A549 (cell line): ENCODE data around the gene WNT2B. TPM values are rescaled to one million over a fixed set of nuclear protein-coding genes. Genes with fewer than 3 reads are reported as not detected.

Experiments used
- ATAC-seq, 2 experiments: fragments of 200-7000 bp in 1 of 2; fragments of >200 bp in 1 of 2; cut with Nextera tagmentation in 1 of 2; cut with Tn5 transposase in 1 of 2; 3 replicates each; pipeline versions ENCODE4 v1.8.0 to v1.9.1; 2018 to 2020; ENCODE audit warnings: mild to moderate bottlenecking in 1 of 2, moderate library complexity in 1 of 2
- CTCF ChIA-PET: fragments of 300-600 bp; sonication (Branson Sonifier 250); formaldehyde crosslinking; extraction: SDS; loops from one replicate; lab custom pipeline; 2021; ENCODE audit warnings: antibody characterized with exemption, inconsistent platforms; lab: Yijun Ruan, JAX
- POLR2A ChIA-PET: fragments of 350-600 bp; formaldehyde crosslinking; extraction: SDS; loops from one replicate; lab custom pipeline; 2021; ENCODE audit warnings: antibody characterized with exemption, inconsistent platforms; lab: Yijun Ruan, JAX
- DNase-seq, 2 experiments: peaks; one replicate each; pipeline versions ENCODE4 v3.0.0 to v3.0.0-alpha.2; 2011 to 2016; ENCODE audit warnings: low read depth in 1 of 2, low spot score in 1 of 2
- FAIRE-seq: peaks from 2 replicates; lab custom pipeline; 2011; peaks lifted over from hg19 to GRCh38; lab: Jason Lieb, UNC
- H3K27ac ChIP-seq, 2 experiments: fragments of >200 bp; sonication (Bioruptor Twin); formaldehyde crosslinking; 3 replicates each; pipeline ENCODE4 v1.5.1; 2016 to 2017
- H3K4me1 ChIP-seq: fragments of >200 bp; sonication (Bioruptor Twin); formaldehyde crosslinking; 3 replicates; pipeline ENCODE4 v1.6.1; 2016
- H3K4me2 ChIP-seq: fragments of >200 bp; sonication (Bioruptor Twin); formaldehyde crosslinking; 3 replicates; pipeline ENCODE4 v1.6.1; 2016
- H3K4me3 ChIP-seq: fragments of >200 bp; sonication (Bioruptor Twin); formaldehyde crosslinking; 3 replicates; pipeline ENCODE4 v1.5.1; 2016
- H3K9me3 ChIP-seq: fragments of >200 bp; sonication (Bioruptor Twin); formaldehyde crosslinking; 3 replicates; pipeline ENCODE4 v1.6.1; 2016
- CBX8 ChIP-seq: fragments of 200-600 bp; sonication (generic); IDR thresholded peaks from 2 replicates; pipeline ENCODE4 v1.6.1; 2016
- CHD4 ChIP-seq: fragments of 200-600 bp; sonication (generic); IDR thresholded peaks from 2 replicates; pipeline ENCODE4 v1.6.1; 2016; ENCODE audit warnings: antibody characterized with exemption, mild to moderate bottlenecking, borderline replicate concordance
- EHMT2 ChIP-seq: fragments of 200-600 bp; sonication (generic); IDR thresholded peaks from 2 replicates; pipeline ENCODE4 v1.6.1; 2016; ENCODE audit warnings: antibody characterized with exemption, low read depth, mild to moderate bottlenecking, moderate library complexity
- FOSB ChIP-seq: fragments of 250-450 bp; sonication (Bioruptor Pico); IDR thresholded peaks from 2 replicates; pipeline ENCODE4 v1.5.0; 2020; ENCODE audit warnings: mild to moderate bottlenecking, moderate library complexity
- FOXS1 ChIP-seq: fragments of 250-450 bp; sonication (Bioruptor Pico); IDR thresholded peaks from 2 replicates; pipeline ENCODE4 v1.5.0; 2020; ENCODE audit warnings: mild to moderate bottlenecking, moderate library complexity
- GATA3 ChIP-seq: IDR thresholded peaks from 2 replicates; pipeline ENCODE4 v1.6.1; 2012; ENCODE audit warnings: borderline replicate concordance
- HEYL ChIP-seq: fragments of 250-450 bp; sonication (Bioruptor Pico); IDR thresholded peaks from 2 replicates; pipeline ENCODE4 v1.8.0; 2021; ENCODE audit warnings: mild to moderate bottlenecking, moderate library complexity
- HOXA7 ChIP-seq: fragments of 250-450 bp; sonication (Bioruptor Pico); IDR thresholded peaks from 2 replicates; pipeline ENCODE4 v1.5.0; 2020; ENCODE audit warnings: mild to moderate bottlenecking, moderate library complexity
- HOXB13 ChIP-seq: fragments of 250-450 bp; sonication (Bioruptor Pico); IDR thresholded peaks from 2 replicates; pipeline ENCODE4 v1.5.0; 2020; ENCODE audit warnings: low read depth, mild to moderate bottlenecking, moderate library complexity
- HOXB5 ChIP-seq: fragments of 250-450 bp; sonication (Bioruptor Pico); IDR thresholded peaks from 2 replicates; pipeline ENCODE4 v1.5.0; 2020; ENCODE audit warnings: mild to moderate bottlenecking, moderate library complexity
- JUN ChIP-seq, 2 experiments: fragments of >200 bp; sonication (Bioruptor Twin); formaldehyde crosslinking; IDR thresholded peaks; 2 replicates in 1 of 2; 3 replicates in 1 of 2; pipeline ENCODE4 v1.6.1; 2016 to 2017
- KDM1A ChIP-seq: fragments of 200-600 bp; sonication (generic); IDR thresholded peaks from 2 replicates; pipeline ENCODE4 v1.6.1; 2016; ENCODE audit warnings: low read depth, mild to moderate bottlenecking
- NPAS2 ChIP-seq: fragments of 250-450 bp; sonication (Bioruptor Pico); IDR thresholded peaks from 2 replicates; pipeline ENCODE4 v1.8.0; 2022; ENCODE audit warnings: mild to moderate bottlenecking, moderate library complexity, borderline replicate concordance
- NR3C1 ChIP-seq: fragments of >200 bp; sonication (Bioruptor Twin); formaldehyde crosslinking; IDR thresholded peaks from 3 replicates; pipeline ENCODE4 v1.6.1; 2017
- PHF8 ChIP-seq: fragments of 200-600 bp; sonication (generic); IDR thresholded peaks from 2 replicates; pipeline ENCODE4 v1.6.1; 2016; ENCODE audit warnings: low read depth, mild to moderate bottlenecking, antibody characterized with exemption, moderate library complexity, borderline replicate concordance
- POLR2A ChIP-seq: IDR thresholded peaks from 2 replicates; pipeline ENCODE4 v1.6.1; 2012; ENCODE audit warnings: mild to moderate bottlenecking, low read length
- POLR2AphosphoS2 ChIP-seq: conservative IDR thresholded peaks from 2 replicates; pipeline ENCODE4 v1.6.1; 2012; ENCODE audit warnings: low read length, improper control_type of control experiment, inconsistent platforms
- RAD21 ChIP-seq, 2 experiments: fragments of >200 bp in 1 of 2; sonication (Bioruptor Twin) in 1 of 2; formaldehyde crosslinking in 1 of 2; IDR thresholded peaks in 1 of 2; conservative IDR thresholded peaks in 1 of 2; 2 replicates in 1 of 2; 3 replicates in 1 of 2; pipeline ENCODE4 v1.6.1; 2012 to 2018; ENCODE audit warnings: inconsistent platforms in 1 of 2
- RCOR1 ChIP-seq: fragments of 150-350 bp; IDR thresholded peaks from 2 replicates; pipeline ENCODE4 v1.6.1; 2014; ENCODE audit warnings: antibody characterized with exemption, low read length, low read depth
- SMC3 ChIP-seq: fragments of >200 bp; sonication (Bioruptor Twin); formaldehyde crosslinking; IDR thresholded peaks from 3 replicates; pipeline ENCODE4 v1.6.1; 2018; ENCODE audit warnings: inconsistent platforms
- TP53 ChIP-seq: fragments of 250-450 bp; sonication (Bioruptor Pico); IDR thresholded peaks from 2 replicates; pipeline ENCODE4 v1.5.0; 2021; ENCODE audit warnings: mild to moderate bottlenecking, moderate library complexity
- ZC3H11A ChIP-seq: fragments of 450-650 bp; IDR thresholded peaks from 2 replicates; pipeline ENCODE4 v1.6.1; 2014; ENCODE audit warnings: antibody characterized with exemption, mild to moderate bottlenecking
- ZNF302 ChIP-seq: fragments of 250-450 bp; sonication (Bioruptor Pico); IDR thresholded peaks from 2 replicates; pipeline ENCODE4 v1.9.0; 2021; ENCODE audit warnings: inconsistent platforms, mild to moderate bottlenecking, moderate library complexity
- ZSCAN20 ChIP-seq: fragments of 250-450 bp; sonication (Bioruptor Pico); IDR thresholded peaks from 2 replicates; pipeline ENCODE4 v1.8.0; 2022; ENCODE audit warnings: mild to moderate bottlenecking, moderate library complexity
- WGBS: methylation state at CpG from one replicate; pipeline ENCODE4 v1.1.6; 2017; ENCODE audit errors: missing lambda C conversion rate; 5-methylcytosine and 5-hydroxymethylcytosine counted together
- polyA plus RNA-seq, 4 experiments: library from polyadenylated mRNA; depleted of rRNA in 3 of 4; stranded (reverse); fragments of >200 nt; fragmentation: RNase III in 1 of 4; extraction: RNeasy Plus Mini Kit Qiagen cat#74134 plus additional on column Dnase treatment in 1 of 4; gene quantifications; 2 replicates in 3 of 4; 3 replicates in 1 of 4; pipeline ENCODE4 v1.2.3, GENCODE V29; 2011 to 2017
- TF ChIP-seq, protein P1 (sequence below): IDR thresholded peaks from 2 replicates; pipeline ENCODE4 v1.6.1; 2012
- TF ChIP-seq, protein P2 (sequence below): fragments of >200 bp; sonication (Bioruptor Twin); formaldehyde crosslinking; IDR thresholded peaks from 3 replicates; pipeline ENCODE4 v1.5.1; 2016
- TF ChIP-seq, protein P3 (sequence below): fragments of >200 bp; sonication (Bioruptor Twin); formaldehyde crosslinking; IDR thresholded peaks from 2 replicates; pipeline ENCODE4 v1.6.1; 2016
- TF ChIP-seq, protein P4 (sequence below): fragments of 250-450 bp; sonication (Bioruptor Pico); IDR thresholded peaks from 2 replicates; pipeline ENCODE4 v1.5.0; 2021; ENCODE audit warnings: mild to moderate bottlenecking, moderate library complexity, borderline replicate concordance

WNT2B gene
- polyA plus RNA-seq, 2 of the 4 experiments (the other 2 are of a cell fraction): 0.26 to 0.28 TPM

DNA sequence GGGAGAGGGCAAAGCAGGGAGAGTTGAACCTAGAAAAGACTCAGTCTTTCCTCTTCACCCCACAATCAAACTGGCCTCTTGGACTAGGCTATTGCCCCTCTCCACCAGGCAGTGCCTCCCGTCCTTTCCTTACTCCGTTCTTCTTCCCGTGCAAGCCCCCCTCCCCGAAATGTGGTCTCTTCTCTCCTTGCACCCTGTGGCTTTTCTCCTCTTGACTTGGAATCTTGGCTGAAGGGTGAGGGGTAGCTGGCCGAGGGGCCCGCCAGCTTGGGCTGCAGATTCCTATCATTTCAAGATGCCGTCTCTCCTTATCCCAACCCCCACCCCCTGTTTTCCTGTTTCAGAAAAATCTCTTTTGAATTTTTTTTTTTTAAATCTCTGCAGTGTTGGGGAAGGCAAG is 1.6 kb downstream of the WNT2B start:
- ATAC-seq (no peak), FAIRE-seq (no peak), DNase-seq (no peak)
- Histone ChIP-seq H3K4me2 (no peak overlapping the region), H3K9me3 (no peaks in the 10 kb centered on the region), H3K27ac (no peak overlapping the region), H3K4me1 (peaks cover 3% of the 10 kb centered on the region; the same call in 1 of the 3 replicates), H3K4me3 (no peak overlapping the region)
- TF ChIP-seq CBX8: no peak
- no peak for TF ChIP-seq PHF8
- TF ChIP-seq, protein P1, sequence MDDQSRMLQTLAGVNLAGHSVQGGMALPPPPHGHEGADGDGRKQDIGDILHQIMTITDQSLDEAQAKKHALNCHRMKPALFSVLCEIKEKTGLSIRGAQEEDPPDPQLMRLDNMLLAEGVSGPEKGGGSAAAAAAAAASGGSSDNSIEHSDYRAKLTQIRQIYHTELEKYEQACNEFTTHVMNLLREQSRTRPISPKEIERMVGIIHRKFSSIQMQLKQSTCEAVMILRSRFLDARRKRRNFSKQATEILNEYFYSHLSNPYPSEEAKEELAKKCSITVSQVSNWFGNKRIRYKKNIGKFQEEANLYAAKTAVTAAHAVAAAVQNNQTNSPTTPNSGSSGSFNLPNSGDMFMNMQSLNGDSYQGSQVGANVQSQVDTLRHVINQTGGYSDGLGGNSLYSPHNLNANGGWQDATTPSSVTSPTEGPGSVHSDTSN: no peak
- TF ChIP-seq NPAS2 (CRISPR knock-in tag): no peak
- no peak for TF ChIP-seq POLR2AphosphoS2
- TF ChIP-seq POLR2A: no peak
- no peak for TF ChIP-seq SMC3
- no peak for TF ChIP-seq FOSB (CRISPR knock-in tag)
- TF ChIP-seq HEYL (CRISPR knock-in tag): no peak
- TF ChIP-seq CHD4: no peak
- no peak for TF ChIP-seq TP53
- ChIA-PET POLR2A (no interaction called here), CTCF (interaction anchor here (0.8 to 1.4 kb wide), 2 partner anchors 9 to 120 kb away, joined by 3 to 8 read pairs; no protein-coding TSS in a partner anchor)
- WGBS: 84% methylated on average over 7 of the region's 7 CpGs

DNA sequence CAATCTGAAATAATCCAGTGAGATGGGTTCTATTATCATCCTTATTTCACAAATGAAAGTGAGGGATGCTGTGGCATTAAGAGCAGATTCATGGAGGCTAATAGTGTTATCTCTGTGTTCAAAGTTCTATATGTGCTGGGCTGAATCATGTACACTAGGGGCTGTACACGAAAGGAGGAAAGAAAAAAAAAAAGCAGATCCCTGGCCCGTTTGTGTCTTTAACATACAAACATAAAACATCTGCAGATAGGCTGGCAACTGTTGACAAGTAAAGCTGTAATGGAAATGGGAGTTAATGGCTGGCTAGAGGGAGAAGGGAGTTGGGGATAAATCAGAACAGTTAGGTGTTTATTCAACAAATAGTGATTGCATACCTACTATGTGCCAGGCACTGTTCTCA is 3.1 kb downstream of the WNT2B start:
- CTCF ChIA-PET: interaction anchor here (6.2 kb wide), 1 partner anchor 10 kb away, joined by 36 read pairs; no protein-coding TSS in a partner anchor
- no peak for FAIRE-seq
- Histone ChIP-seq H3K27ac (no peak overlapping the region), H3K9me3 (no peaks in the 10 kb centered on the region), H3K4me1 (peaks cover 9% of the 10 kb centered on the region; the same call in 1 of the 3 replicates), H3K4me2 (no peak overlapping the region), H3K4me3 (no peak overlapping the region)
- no peak for TF ChIP-seq ZC3H11A
- no peak for TF ChIP-seq FOXS1 (CRISPR knock-in tag)
- no peak for TF ChIP-seq JUN (IDR thresholded peaks at IDR 0.05)
- no peak for TF ChIP-seq TP53
- no peak for TF ChIP-seq RCOR1
- TF ChIP-seq HOXB13 (CRISPR knock-in tag): no peak
- TF ChIP-seq, protein P2, sequence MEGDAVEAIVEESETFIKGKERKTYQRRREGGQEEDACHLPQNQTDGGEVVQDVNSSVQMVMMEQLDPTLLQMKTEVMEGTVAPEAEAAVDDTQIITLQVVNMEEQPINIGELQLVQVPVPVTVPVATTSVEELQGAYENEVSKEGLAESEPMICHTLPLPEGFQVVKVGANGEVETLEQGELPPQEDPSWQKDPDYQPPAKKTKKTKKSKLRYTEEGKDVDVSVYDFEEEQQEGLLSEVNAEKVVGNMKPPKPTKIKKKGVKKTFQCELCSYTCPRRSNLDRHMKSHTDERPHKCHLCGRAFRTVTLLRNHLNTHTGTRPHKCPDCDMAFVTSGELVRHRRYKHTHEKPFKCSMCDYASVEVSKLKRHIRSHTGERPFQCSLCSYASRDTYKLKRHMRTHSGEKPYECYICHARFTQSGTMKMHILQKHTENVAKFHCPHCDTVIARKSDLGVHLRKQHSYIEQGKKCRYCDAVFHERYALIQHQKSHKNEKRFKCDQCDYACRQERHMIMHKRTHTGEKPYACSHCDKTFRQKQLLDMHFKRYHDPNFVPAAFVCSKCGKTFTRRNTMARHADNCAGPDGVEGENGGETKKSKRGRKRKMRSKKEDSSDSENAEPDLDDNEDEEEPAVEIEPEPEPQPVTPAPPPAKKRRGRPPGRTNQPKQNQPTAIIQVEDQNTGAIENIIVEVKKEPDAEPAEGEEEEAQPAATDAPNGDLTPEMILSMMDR: no peak
- TF ChIP-seq HOXA7: no peak
- TF ChIP-seq, protein P3, sequence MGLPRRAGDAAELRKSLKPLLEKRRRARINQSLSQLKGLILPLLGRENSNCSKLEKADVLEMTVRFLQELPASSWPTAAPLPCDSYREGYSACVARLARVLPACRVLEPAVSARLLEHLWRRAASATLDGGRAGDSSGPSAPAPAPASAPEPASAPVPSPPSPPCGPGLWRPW: no peak
- TF ChIP-seq EHMT2: no peak
- TF ChIP-seq, protein P4, sequence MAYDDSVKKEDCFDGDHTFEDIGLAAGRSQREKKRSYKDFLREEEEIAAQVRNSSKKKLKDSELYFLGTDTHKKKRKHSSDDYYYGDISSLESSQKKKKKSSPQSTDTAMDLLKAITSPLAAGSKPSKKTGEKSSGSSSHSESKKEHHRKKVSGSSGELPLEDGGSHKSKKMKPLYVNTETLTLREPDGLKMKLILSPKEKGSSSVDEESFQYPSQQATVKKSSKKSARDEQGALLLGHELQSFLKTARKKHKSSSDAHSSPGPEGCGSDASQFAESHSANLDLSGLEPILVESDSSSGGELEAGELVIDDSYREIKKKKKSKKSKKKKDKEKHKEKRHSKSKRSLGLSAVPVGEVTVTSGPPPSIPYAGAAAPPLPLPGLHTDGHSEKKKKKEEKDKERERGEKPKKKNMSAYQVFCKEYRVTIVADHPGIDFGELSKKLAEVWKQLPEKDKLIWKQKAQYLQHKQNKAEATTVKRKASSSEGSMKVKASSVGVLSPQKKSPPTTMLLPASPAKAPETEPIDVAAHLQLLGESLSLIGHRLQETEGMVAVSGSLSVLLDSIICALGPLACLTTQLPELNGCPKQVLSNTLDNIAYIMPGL (CRISPR knock-in tag): no peak
- no peak for TF ChIP-seq HOXB5 (CRISPR knock-in tag)
- TF ChIP-seq ZNF302 (CRISPR knock-in tag): no peak
- TF ChIP-seq RAD21 (conservative IDR thresholded peaks at IDR 0.05 in 1 of 2, IDR thresholded peaks at IDR 0.05 in 1 of 2): no peak
- TF ChIP-seq NR3C1: no peak
- no peak for TF ChIP-seq KDM1A
- no peak for TF ChIP-seq GATA3
- no peak for TF ChIP-seq ZSCAN20 (CRISPR knock-in tag)
- 33% methylated on average over 2 of the region's 2 CpGs for WGBS
- POLR2A ChIA-PET: no interaction called here
- ATAC-seq: no peak
- DNase-seq: no peak
